Measurements from ENCODE around the gene ASNSD1. TPM values are rescaled to one million over a fixed set of nuclear protein-coding genes. Genes with fewer than 3 reads are reported as not detected.

ASNSD1 gene
- total and polyA plus RNA-seq, 2 experiments from 2014 or later = 38.4 to 49.7 TPM

DNA sequence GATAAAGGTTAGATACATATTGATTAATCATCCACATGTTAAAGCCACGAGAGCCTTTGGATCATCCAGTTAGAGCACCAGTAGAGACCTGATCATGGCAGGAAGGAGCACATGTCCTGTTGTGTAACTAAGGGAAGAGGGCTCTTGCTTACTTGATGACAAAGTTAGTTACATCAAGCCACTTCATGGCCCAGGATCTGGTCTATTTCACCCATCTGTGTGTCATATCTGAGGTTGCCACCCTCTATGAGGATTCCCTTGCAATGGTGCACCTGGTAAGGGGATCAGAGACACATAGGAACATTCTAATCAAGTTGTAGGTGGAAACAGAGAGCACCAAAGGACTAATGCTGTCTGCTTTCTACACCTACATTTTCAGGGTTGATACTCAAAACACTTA, 19.9 kb downstream of the ASNSD1 start:
- H3K27me3 ChIP-seq (ENCODE audit: insufficient read depth) = no peaks in the 10 kb centered on the region
- Mint-ChIP-seq H3K27ac (no peak overlapping the region), H3K4me3 (no peak overlapping the region), H3K9me3 (peaks cover 8% of the 10 kb centered on the region; the same call in 2 of the 3 replicates), H3K4me1 (peaks cover 8% of the 10 kb centered on the region; the same call in 2 of the 3 replicates), H3K27me3 (ENCODE audit: insufficient read depth, low read depth, poor library complexity) (no peaks in the 10 kb centered on the region), H3K36me3 (ENCODE audit: low read depth) (peaks cover 12% of the 10 kb centered on the region; the same call in 2 of the 3 replicates)
- no peak overlapping the region for H3K27ac ChIP-seq (ENCODE audit: low read depth)
- no peak for DNase-seq (ENCODE audit: low spot score)
- no peak overlapping the region for H3K4me2 ChIP-seq
- no peaks in the 10 kb centered on the region for H3F3A ChIP-seq (replicated peaks; ENCODE audit: low read depth)
- H4K20me1 ChIP-seq (replicated peaks; ENCODE audit: insufficient read depth) = no peaks in the 10 kb centered on the region
- no peak for ATAC-seq
- no peak overlapping the region for H2AFZ ChIP-seq
- H3K9me2 ChIP-seq (ENCODE audit: insufficient read depth) = no peaks in the 10 kb centered on the region
- no peaks in the 10 kb centered on the region for H3K4me1 ChIP-seq (ENCODE audit: insufficient read depth)
- H3K4me3 ChIP-seq = no peak overlapping the region
- 0 out of 2 replicates have a peak, but pooled peaks cover 4% of the 10 kb centered on the region for H3K79me2 ChIP-seq (replicated peaks; ENCODE audit: insufficient read depth)
- no peaks in the 10 kb centered on the region for H3K36me3 ChIP-seq (ENCODE audit: insufficient read depth)
- TF ChIP-seq, protein P1, sequence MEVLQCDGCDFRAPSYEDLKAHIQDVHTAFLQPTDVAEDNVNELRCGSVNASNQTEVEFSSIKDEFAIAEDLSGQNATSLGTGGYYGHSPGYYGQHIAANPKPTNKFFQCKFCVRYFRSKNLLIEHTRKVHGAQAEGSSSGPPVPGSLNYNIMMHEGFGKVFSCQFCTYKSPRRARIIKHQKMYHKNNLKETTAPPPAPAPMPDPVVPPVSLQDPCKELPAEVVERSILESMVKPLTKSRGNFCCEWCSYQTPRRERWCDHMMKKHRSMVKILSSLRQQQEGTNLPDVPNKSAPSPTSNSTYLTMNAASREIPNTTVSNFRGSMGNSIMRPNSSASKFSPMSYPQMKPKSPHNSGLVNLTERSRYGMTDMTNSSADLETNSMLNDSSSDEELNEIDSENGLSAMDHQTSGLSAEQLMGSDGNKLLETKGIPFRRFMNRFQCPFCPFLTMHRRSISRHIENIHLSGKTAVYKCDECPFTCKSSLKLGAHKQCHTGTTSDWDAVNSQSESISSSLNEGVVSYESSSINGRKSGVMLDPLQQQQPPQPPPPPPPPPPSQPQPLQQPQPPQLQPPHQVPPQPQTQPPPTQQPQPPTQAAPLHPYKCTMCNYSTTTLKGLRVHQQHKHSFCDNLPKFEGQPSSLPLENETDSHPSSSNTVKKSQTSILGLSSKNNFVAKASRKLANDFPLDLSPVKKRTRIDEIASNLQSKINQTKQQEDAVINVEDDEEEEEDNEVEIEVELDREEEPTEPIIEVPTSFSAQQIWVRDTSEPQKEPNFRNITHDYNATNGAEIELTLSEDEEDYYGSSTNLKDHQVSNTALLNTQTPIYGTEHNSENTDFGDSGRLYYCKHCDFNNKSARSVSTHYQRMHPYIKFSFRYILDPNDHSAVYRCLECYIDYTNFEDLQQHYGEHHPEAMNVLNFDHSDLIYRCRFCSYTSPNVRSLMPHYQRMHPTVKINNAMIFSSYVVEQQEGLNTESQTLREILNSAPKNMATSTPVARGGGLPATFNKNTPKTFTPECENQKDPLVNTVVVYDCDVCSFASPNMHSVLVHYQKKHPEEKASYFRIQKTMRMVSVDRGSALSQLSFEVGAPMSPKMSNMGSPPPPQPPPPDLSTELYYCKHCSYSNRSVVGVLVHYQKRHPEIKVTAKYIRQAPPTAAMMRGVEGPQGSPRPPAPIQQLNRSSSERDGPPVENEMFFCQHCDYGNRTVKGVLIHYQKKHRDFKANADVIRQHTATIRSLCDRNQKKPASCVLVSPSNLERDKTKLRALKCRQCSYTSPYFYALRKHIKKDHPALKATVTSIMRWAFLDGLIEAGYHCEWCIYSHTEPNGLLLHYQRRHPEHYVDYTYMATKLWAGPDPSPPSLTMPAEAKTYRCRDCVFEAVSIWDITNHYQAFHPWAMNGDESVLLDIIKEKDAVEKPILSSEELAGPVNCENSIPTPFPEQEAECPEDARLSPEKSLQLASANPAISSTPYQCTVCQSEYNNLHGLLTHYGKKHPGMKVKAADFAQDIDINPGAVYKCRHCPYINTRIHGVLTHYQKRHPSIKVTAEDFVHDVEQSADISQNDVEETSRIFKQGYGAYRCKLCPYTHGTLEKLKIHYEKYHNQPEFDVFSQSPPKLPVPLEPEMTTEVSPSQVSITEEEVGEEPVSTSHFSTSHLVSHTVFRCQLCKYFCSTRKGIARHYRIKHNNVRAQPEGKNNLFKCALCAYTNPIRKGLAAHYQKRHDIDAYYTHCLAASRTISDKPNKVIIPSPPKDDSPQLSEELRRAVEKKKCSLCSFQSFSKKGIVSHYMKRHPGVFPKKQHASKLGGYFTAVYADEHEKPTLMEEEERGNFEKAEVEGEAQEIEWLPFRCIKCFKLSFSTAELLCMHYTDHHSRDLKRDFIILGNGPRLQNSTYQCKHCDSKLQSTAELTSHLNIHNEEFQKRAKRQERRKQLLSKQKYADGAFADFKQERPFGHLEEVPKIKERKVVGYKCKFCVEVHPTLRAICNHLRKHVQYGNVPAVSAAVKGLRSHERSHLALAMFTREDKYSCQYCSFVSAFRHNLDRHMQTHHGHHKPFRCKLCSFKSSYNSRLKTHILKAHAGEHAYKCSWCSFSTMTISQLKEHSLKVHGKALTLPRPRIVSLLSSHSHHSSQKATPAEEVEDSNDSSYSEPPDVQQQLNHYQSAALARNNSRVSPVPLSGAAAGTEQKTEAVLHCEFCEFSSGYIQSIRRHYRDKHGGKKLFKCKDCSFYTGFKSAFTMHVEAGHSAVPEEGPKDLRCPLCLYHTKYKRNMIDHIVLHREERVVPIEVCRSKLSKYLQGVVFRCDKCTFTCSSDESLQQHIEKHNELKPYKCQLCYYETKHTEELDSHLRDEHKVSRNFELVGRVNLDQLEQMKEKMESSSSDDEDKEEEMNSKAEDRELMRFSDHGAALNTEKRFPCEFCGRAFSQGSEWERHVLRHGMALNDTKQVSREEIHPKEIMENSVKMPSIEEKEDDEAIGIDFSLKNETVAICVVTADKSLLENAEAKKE (CRISPR knock-in tag; IDR thresholded peaks at IDR 0.05) = no peak
- TF ChIP-seq, protein P2, sequence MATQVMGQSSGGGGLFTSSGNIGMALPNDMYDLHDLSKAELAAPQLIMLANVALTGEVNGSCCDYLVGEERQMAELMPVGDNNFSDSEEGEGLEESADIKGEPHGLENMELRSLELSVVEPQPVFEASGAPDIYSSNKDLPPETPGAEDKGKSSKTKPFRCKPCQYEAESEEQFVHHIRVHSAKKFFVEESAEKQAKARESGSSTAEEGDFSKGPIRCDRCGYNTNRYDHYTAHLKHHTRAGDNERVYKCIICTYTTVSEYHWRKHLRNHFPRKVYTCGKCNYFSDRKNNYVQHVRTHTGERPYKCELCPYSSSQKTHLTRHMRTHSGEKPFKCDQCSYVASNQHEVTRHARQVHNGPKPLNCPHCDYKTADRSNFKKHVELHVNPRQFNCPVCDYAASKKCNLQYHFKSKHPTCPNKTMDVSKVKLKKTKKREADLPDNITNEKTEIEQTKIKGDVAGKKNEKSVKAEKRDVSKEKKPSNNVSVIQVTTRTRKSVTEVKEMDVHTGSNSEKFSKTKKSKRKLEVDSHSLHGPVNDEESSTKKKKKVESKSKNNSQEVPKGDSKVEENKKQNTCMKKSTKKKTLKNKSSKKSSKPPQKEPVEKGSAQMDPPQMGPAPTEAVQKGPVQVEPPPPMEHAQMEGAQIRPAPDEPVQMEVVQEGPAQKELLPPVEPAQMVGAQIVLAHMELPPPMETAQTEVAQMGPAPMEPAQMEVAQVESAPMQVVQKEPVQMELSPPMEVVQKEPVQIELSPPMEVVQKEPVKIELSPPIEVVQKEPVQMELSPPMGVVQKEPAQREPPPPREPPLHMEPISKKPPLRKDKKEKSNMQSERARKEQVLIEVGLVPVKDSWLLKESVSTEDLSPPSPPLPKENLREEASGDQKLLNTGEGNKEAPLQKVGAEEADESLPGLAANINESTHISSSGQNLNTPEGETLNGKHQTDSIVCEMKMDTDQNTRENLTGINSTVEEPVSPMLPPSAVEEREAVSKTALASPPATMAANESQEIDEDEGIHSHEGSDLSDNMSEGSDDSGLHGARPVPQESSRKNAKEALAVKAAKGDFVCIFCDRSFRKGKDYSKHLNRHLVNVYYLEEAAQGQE (IDR thresholded peaks at IDR 0.05; ENCODE audit: unreplicated experiment) = no peak
- TF ChIP-seq ZNF331 (CRISPR knock-in tag; IDR thresholded peaks at IDR 0.05; ENCODE audit: low read depth) (no peak), NANOG (IDR thresholded peaks at IDR 0.05; ENCODE audit: borderline replicate concordance) (no peak), JUNB (IDR thresholded peaks at IDR 0.05; ENCODE audit: unreplicated experiment) (no peak), CREB1 (CRISPR knock-in tag; IDR thresholded peaks at IDR 0.05; ENCODE audit: low read depth) (no peak), EZH2phosphoT487 (IDR thresholded peaks at IDR 0.05; ENCODE audit: unreplicated experiment) (no peak), STAT1 (IDR thresholded peaks at IDR 0.05; ENCODE audit: unreplicated experiment) (no peak), POLR2AphosphoS5 (IDR thresholded peaks at IDR 0.05; ENCODE audit: low read depth) (no peak), ZNF114 (CRISPR knock-in tag; IDR thresholded peaks at IDR 0.05) (no peak), EZH2 (IDR thresholded peaks at IDR 0.05; ENCODE audit: low read depth, unreplicated experiment) (no peak)
- TF ChIP-seq, protein P3, sequence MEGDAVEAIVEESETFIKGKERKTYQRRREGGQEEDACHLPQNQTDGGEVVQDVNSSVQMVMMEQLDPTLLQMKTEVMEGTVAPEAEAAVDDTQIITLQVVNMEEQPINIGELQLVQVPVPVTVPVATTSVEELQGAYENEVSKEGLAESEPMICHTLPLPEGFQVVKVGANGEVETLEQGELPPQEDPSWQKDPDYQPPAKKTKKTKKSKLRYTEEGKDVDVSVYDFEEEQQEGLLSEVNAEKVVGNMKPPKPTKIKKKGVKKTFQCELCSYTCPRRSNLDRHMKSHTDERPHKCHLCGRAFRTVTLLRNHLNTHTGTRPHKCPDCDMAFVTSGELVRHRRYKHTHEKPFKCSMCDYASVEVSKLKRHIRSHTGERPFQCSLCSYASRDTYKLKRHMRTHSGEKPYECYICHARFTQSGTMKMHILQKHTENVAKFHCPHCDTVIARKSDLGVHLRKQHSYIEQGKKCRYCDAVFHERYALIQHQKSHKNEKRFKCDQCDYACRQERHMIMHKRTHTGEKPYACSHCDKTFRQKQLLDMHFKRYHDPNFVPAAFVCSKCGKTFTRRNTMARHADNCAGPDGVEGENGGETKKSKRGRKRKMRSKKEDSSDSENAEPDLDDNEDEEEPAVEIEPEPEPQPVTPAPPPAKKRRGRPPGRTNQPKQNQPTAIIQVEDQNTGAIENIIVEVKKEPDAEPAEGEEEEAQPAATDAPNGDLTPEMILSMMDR (conservative IDR thresholded peaks at IDR 0.05; ENCODE audit: low read depth in 2 of 2) = no peak
- TF ChIP-seq, protein P4, sequence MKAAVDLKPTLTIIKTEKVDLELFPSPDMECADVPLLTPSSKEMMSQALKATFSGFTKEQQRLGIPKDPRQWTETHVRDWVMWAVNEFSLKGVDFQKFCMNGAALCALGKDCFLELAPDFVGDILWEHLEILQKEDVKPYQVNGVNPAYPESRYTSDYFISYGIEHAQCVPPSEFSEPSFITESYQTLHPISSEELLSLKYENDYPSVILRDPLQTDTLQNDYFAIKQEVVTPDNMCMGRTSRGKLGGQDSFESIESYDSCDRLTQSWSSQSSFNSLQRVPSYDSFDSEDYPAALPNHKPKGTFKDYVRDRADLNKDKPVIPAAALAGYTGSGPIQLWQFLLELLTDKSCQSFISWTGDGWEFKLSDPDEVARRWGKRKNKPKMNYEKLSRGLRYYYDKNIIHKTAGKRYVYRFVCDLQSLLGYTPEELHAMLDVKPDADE (IDR thresholded peaks at IDR 0.05) = no peak

Measured in GM23338 (cell line).